Effector memory CD8-positive, alpha-beta T cell (primary cell): ENCODE results near the gene TSC22D2.

ENCODE experiments used
- ATAC-seq: fragments of 150-1000 bp; cut with Tn5 transposase; replicated peaks from 2 replicates; pipeline ENCODE4 v1.10.0; 2021; ENCODE audit warnings: mild to moderate bottlenecking, moderate library complexity
- DNase-seq, 3 experiments: peaks; one replicate each; pipeline ENCODE4 v3.0.0; 2021
- H3K27ac Mint-ChIP-seq, 2 donors: one replicate each; pipeline ENCODE4 v1.8.0; 2022; ENCODE audit warnings: mild to moderate bottlenecking in 2 of 2, mixed read lengths in 2 of 2, moderate library complexity in 2 of 2
- H3K27me3 Mint-ChIP-seq, 2 donors: one replicate each; pipeline ENCODE4 v1.8.0; 2022; ENCODE audit warnings: mixed read lengths in 2 of 2
- H3K36me3 Mint-ChIP-seq: one replicate; pipeline ENCODE4 v1.8.0; 2022; ENCODE audit warnings: mild to moderate bottlenecking, moderate library complexity, mixed read lengths; ENCODE audit not compliant: insufficient read depth
- H3K4me1 Mint-ChIP-seq, 2 donors: one replicate each; pipeline ENCODE4 v1.8.0; 2022; ENCODE audit warnings: low read depth in 2 of 2, mixed read lengths in 2 of 2
- H3K4me3 Mint-ChIP-seq, 2 donors: one replicate each; pipeline ENCODE4 v1.8.0; 2022; ENCODE audit warnings: mild to moderate bottlenecking in 2 of 2, mixed read lengths in 2 of 2, moderate library complexity in 2 of 2
- H3K9me3 Mint-ChIP-seq, 2 donors: one replicate each; pipeline ENCODE4 v1.8.0; 2022; ENCODE audit warnings: mixed read lengths in 2 of 2
- total RNA-seq, 9 experiments: gene quantifications; one replicate each; lab custom pipeline; 2026; lab: John Stamatoyannopoulos, UW

The TSC22D2 gene
- 50.5 to 155 (median 69.4) reads per million in 9 experiments for total RNA-seq

- Mint-ChIP-seq H3K4me1 (peaks cover 25 to 31% of the 10 kb centered on the region in 2 donors), H3K27me3 (no peaks in the 10 kb centered on the region), H3K9me3 (no peaks in the 10 kb centered on the region), H3K27ac (peak within 1 kb of the TSS; percentile 92 to 94), H3K4me3 (peak within 1 kb of the TSS; percentile 84 to 96), H3K36me3 (peaks cover 35% of the 10 kb centered on the region)
- peak; percentile 75 for ATAC-seq
- peak; percentile 96 to 98 (median 98) for DNase-seq
Observed at GRCh38 chr3:150408221-150409124, at the start of gene TSC22D2. Gene TSC22D2, plus strand, starts transcription at chr3:150408298. Its CDS starts 1,053 bp downstream, at chr3:150409351.

GRCh38 chr3:150359381-150359780, 48.7 kb upstream of the TSC22D2 start:
- H3K9me3 Mint-ChIP-seq, result no peaks in the 10 kb centered on the region
- no peak overlapping the region for H3K4me3 Mint-ChIP-seq
- ATAC-seq, result no peak
- no peaks in the 10 kb centered on the region for H3K4me1 Mint-ChIP-seq
- DNase-seq, result no peak
- H3K36me3 Mint-ChIP-seq, result no peaks in the 10 kb centered on the region
- H3K27me3 Mint-ChIP-seq, result no peaks in the 10 kb centered on the region
- H3K27ac Mint-ChIP-seq, result no peak overlapping the region

GRCh38 chr3:150360966-150361365, 47.1 kb upstream of the TSC22D2 start:
- Mint-ChIP-seq H3K4me1 (no peaks in the 10 kb centered on the region), H3K9me3 (no peaks in the 10 kb centered on the region), H3K27me3 (no peaks in the 10 kb centered on the region), H3K4me3 (no peak overlapping the region), H3K27ac (no peak overlapping the region), H3K36me3 (no peaks in the 10 kb centered on the region)
- ATAC-seq, result no peak
- DNase-seq, result no peak

- Mint-ChIP-seq H3K36me3 (no peaks in the 10 kb centered on the region), H3K4me3 (no peak overlapping the region), H3K9me3 (no peaks in the 10 kb centered on the region), H3K27ac (no peak overlapping the region), H3K4me1 (no peaks in the 10 kb centered on the region), H3K27me3 (no peaks in the 10 kb centered on the region)
- DNase-seq (no peak), ATAC-seq (no peak)
Observed at GRCh38 chr3:150362515-150363302, 45.4 kb upstream of the TSC22D2 start.

- ATAC-seq (no peak), DNase-seq (no peak)
- Mint-ChIP-seq H3K36me3 (no peaks in the 10 kb centered on the region), H3K27ac (no peak overlapping the region), H3K4me1 (no peaks in the 10 kb centered on the region), H3K27me3 (no peaks in the 10 kb centered on the region), H3K4me3 (no peak overlapping the region), H3K9me3 (no peaks in the 10 kb centered on the region)
Observed at GRCh38 chr3:150363420-150363819, 44.7 kb upstream of the TSC22D2 start.

GRCh38 chr3:150365132-150365604, 42.9 kb upstream of the TSC22D2 start:
- H3K4me3 Mint-ChIP-seq, result no peak overlapping the region
- no peaks in the 10 kb centered on the region for H3K4me1 Mint-ChIP-seq
- H3K27me3 Mint-ChIP-seq, result no peaks in the 10 kb centered on the region
- no peaks in the 10 kb centered on the region for H3K36me3 Mint-ChIP-seq
- DNase-seq (no peak), ATAC-seq (no peak)
- no peaks in the 10 kb centered on the region for H3K9me3 Mint-ChIP-seq
- H3K27ac Mint-ChIP-seq, result no peak overlapping the region

GRCh38 chr3:150367757-150368156, 40.3 kb upstream of the TSC22D2 start:
- DNase-seq, result no peak
- Mint-ChIP-seq H3K27me3 (no peaks in the 10 kb centered on the region), H3K4me1 (peaks cover 2 to 3% of the 10 kb centered on the region in 2 donors), H3K27ac (no peak overlapping the region), H3K9me3 (no peaks in the 10 kb centered on the region), H3K4me3 (no peak overlapping the region), H3K36me3 (no peaks in the 10 kb centered on the region)
- ATAC-seq, result no peak

- Mint-ChIP-seq H3K9me3 (no peaks in the 10 kb centered on the region), H3K27ac (no peak overlapping the region), H3K36me3 (no peaks in the 10 kb centered on the region)
Observed at GRCh38 chr3:150370122-150370602, 37.9 kb upstream of the TSC22D2 start.

GRCh38 chr3:150370999-150371398, 37.1 kb upstream of the TSC22D2 start:
- H3K36me3 Mint-ChIP-seq, result no peaks in the 10 kb centered on the region
- ATAC-seq (no peak), DNase-seq (no peak)
- H3K4me3 Mint-ChIP-seq, result no peak overlapping the region
- no peak overlapping the region for H3K27ac Mint-ChIP-seq
- peaks cover 2 to 11% of the 10 kb centered on the region in 2 donors for H3K4me1 Mint-ChIP-seq
- H3K27me3 Mint-ChIP-seq, result no peaks in the 10 kb centered on the region
- H3K9me3 Mint-ChIP-seq, result no peaks in the 10 kb centered on the region

More at GRCh38 chr3:150370122-150370602, 37.9 kb upstream of the TSC22D2 start:
- Mint-ChIP-seq H3K4me1 (peaks cover 2 to 11% of the 10 kb centered on the region in 2 donors), H3K27me3 (no peaks in the 10 kb centered on the region), H3K4me3 (no peak overlapping the region)
- no peak for DNase-seq
- ATAC-seq, result no peak

- Mint-ChIP-seq H3K4me3 (no peak overlapping the region), H3K9me3 (no peaks in the 10 kb centered on the region), H3K4me1 (peaks cover 2 to 11% of the 10 kb centered on the region in 2 donors), H3K36me3 (no peaks in the 10 kb centered on the region), H3K27ac (no peak overlapping the region), H3K27me3 (no peaks in the 10 kb centered on the region)
- ATAC-seq (no peak), DNase-seq (no peak)
Observed at GRCh38 chr3:150371741-150372254, 36.3 kb upstream of the TSC22D2 start.

- Mint-ChIP-seq H3K4me3 (peak overlapping the region in 1 of 2 donors; percentile 37), H3K27ac (no peak overlapping the region), H3K4me1 (peaks cover 2 to 11% of the 10 kb centered on the region in 2 donors), H3K27me3 (no peaks in the 10 kb centered on the region), H3K9me3 (no peaks in the 10 kb centered on the region), H3K36me3 (no peaks in the 10 kb centered on the region)
- DNase-seq, result no peak
- ATAC-seq, result no peak
Observed at GRCh38 chr3:150372320-150372719, 35.8 kb upstream of the TSC22D2 start.

- Mint-ChIP-seq H3K4me1 (peaks cover 2 to 11% of the 10 kb centered on the region in 2 donors), H3K27ac (no peak overlapping the region), H3K27me3 (no peaks in the 10 kb centered on the region), H3K36me3 (no peaks in the 10 kb centered on the region), H3K4me3 (peak overlapping the region in 1 of 2 donors; percentile 37), H3K9me3 (no peaks in the 10 kb centered on the region)
- DNase-seq, result no peak
- ATAC-seq, result no peak
Observed at GRCh38 chr3:150372722-150373121, 35.4 kb upstream of the TSC22D2 start.

GRCh38 chr3:150373234-150373875, 34.7 kb upstream of the TSC22D2 start:
- ATAC-seq, result no peak

More at GRCh38 chr3:150373234-150373875, 34.7 kb upstream of the TSC22D2 start:
- Mint-ChIP-seq H3K4me3 (peak overlapping the region; percentile 56 to 78), H3K27me3 (no peaks in the 10 kb centered on the region), H3K4me1 (peaks cover 2 to 11% of the 10 kb centered on the region in 2 donors), H3K9me3 (no peaks in the 10 kb centered on the region), H3K27ac (peak overlapping the region; percentile 13 to 77), H3K36me3 (no peaks in the 10 kb centered on the region)
- DNase-seq, result no peak
